H1 (cell line): Measurements from ENCODE around the gene ENPP7. TPM values are rescaled to one million over a fixed set of nuclear protein-coding genes. Genes with fewer than 3 reads are reported as not detected.

Experiments
- CTCF ChIA-PET: fragments of 300-600 bp; sonication (Branson Sonifier 250); formaldehyde crosslinking; loops from one replicate; lab custom pipeline; 2021; ENCODE audit not compliant: partially characterized antibody; lab: Charles Lee
- POLR2A ChIA-PET: fragments of 300-600 bp; sonication (Branson Sonifier 250); formaldehyde crosslinking; loops from one replicate; lab custom pipeline; 2021; ENCODE audit warnings: inconsistent platforms; ENCODE audit not compliant: partially characterized antibody; lab: Charles Lee
- DNase-seq, 2 experiments: peaks; one replicate each; pipeline versions ENCODE4 v3.0.0 to v3.0.0-alpha.2; 2010 to 2022; ENCODE audit warnings: low spot score in 2 of 2, low read depth in 1 of 2, mixed read lengths in 1 of 2
- FAIRE-seq: peaks from 2 replicates; lab custom pipeline; 2011; peaks lifted over from hg19 to GRCh38; lab: Jason Lieb, UNC
- H2AFZ ChIP-seq: 2 replicates; pipeline ENCODE4 v1.8.1; 2012; ENCODE audit warnings: low read length, inconsistent platforms
- H2AK5ac ChIP-seq: 2 replicates; pipeline ENCODE4 v1.6.1; 2013; ENCODE audit warnings: low read depth, low read length
- H2BK120ac ChIP-seq: replicated peaks from 2 replicates; pipeline ENCODE3; 2013; ENCODE audit warnings: low read depth, low read length, inconsistent platforms
- H2BK12ac ChIP-seq: 2 replicates; pipeline ENCODE4 v1.6.1; 2013; ENCODE audit warnings: low read depth, low read length
- H2BK15ac ChIP-seq: 2 replicates; pipeline ENCODE4 v1.6.1; 2013; ENCODE audit warnings: low read length
- H2BK20ac ChIP-seq: 2 replicates; pipeline ENCODE4 v1.6.1; 2013; ENCODE audit warnings: low read length
- H2BK5ac ChIP-seq: 2 replicates; pipeline ENCODE4 v1.6.1; 2013; ENCODE audit warnings: low read depth, low read length
- H3K14ac ChIP-seq: 2 replicates; pipeline ENCODE4 v1.6.1; 2013; ENCODE audit warnings: inconsistent platforms; ENCODE audit not compliant: insufficient read length
- H3K18ac ChIP-seq: 2 replicates; pipeline ENCODE4 v1.6.1; 2013; ENCODE audit warnings: low read length; ENCODE audit errors: extremely low read depth
- H3K23ac ChIP-seq: 2 replicates; pipeline ENCODE4 v1.6.1; 2013; ENCODE audit warnings: inconsistent platforms; ENCODE audit not compliant: insufficient read length
- H3K23me2 ChIP-seq: 2 replicates; pipeline ENCODE4 v1.6.1; 2013; ENCODE audit warnings: low read depth, low read length
- H3K27ac ChIP-seq: 2 replicates; pipeline ENCODE4 v1.6.1; 2011; ENCODE audit warnings: low read depth, low read length, inconsistent platforms
- H3K27me3 ChIP-seq, 4 experiments: replicated peaks in 1 of 4; 1 replicate in 1 of 4; 2 replicates in 3 of 4; pipeline versions ENCODE4 v1.6.1 to v1.8.1; 2011 to 2013; ENCODE audit warnings: low read length in 3 of 4, mild to moderate bottlenecking in 3 of 4, inconsistent platforms in 2 of 4, mixed read lengths in 2 of 4, moderate library complexity in 1 of 4; ENCODE audit not compliant: control insufficient read depth in 3 of 4, insufficient read depth in 3 of 4; ENCODE audit errors: extremely low read depth in 1 of 4
- H3K36me3 ChIP-seq, 4 experiments: 2 replicates each; pipeline versions ENCODE4 v1.6.1 to v1.8.1; 2011 to 2013; ENCODE audit warnings: mild to moderate bottlenecking in 4 of 4, low read length in 3 of 4, moderate library complexity in 2 of 4, control low read depth in 1 of 4, inconsistent platforms in 1 of 4; ENCODE audit not compliant: insufficient read depth in 4 of 4, control insufficient read depth in 2 of 4
- H3K4ac ChIP-seq: replicated peaks from 2 replicates; pipeline ENCODE3; 2013; ENCODE audit warnings: low read length, low read depth, mixed read lengths, inconsistent platforms; ENCODE audit not compliant: insufficient read length
- H3K4me1 ChIP-seq, 4 experiments: replicated peaks in 1 of 4; 1 replicate in 1 of 4; 2 replicates in 3 of 4; pipeline versions ENCODE4 v1.6.1 to v1.8.1; 2011 to 2013; ENCODE audit warnings: low read length in 3 of 4, inconsistent platforms in 2 of 4, mixed read lengths in 1 of 4; ENCODE audit not compliant: insufficient read depth in 4 of 4, control insufficient read depth in 3 of 4
- H3K4me2 ChIP-seq, 2 experiments: 2 replicates each; pipeline versions ENCODE4 v1.6.1 to v1.8.1; 2011 to 2013; ENCODE audit warnings: low read depth in 2 of 2, low read length in 2 of 2, control low read depth in 1 of 2, inconsistent platforms in 1 of 2, mild to moderate bottlenecking in 1 of 2; ENCODE audit not compliant: insufficient read depth in 1 of 2
- H3K4me3 ChIP-seq, 4 experiments: fragments of 200-600, 300-600 bp in 1 of 4; sonication (generic), shearing (Covaris generic), sonication (Bioruptor Twin) in 1 of 4; 2 replicates each; pipeline versions ENCODE4 v1.5.1 to v1.8.1; 2011 to 2016; ENCODE audit warnings: low read length in 4 of 4, low read depth in 3 of 4, control low read depth in 2 of 4, inconsistent platforms in 2 of 4, mild to moderate bottlenecking in 2 of 4, mixed read lengths in 1 of 4, moderate library complexity in 1 of 4; ENCODE audit not compliant: insufficient read depth in 2 of 4; ENCODE audit errors: extremely low read depth in 1 of 4
- H3K56ac ChIP-seq: replicated peaks from 2 replicates; pipeline ENCODE3; 2013; ENCODE audit warnings: low read depth, mild to moderate bottlenecking, mixed read lengths, low read length, inconsistent platforms; ENCODE audit not compliant: insufficient read length
- H3K79me1 ChIP-seq: 2 replicates; pipeline ENCODE4 v1.6.1; 2013; ENCODE audit warnings: low read depth, low read length, control low read depth
- H3K79me2 ChIP-seq, 2 experiments: 2 replicates each; pipeline versions ENCODE4 v1.6.1 to v1.8.1; 2012 to 2013; ENCODE audit warnings: low read length in 2 of 2, mild to moderate bottlenecking in 2 of 2, inconsistent platforms in 1 of 2; ENCODE audit not compliant: insufficient read depth in 2 of 2, control insufficient read depth in 1 of 2
- H3K9ac ChIP-seq, 4 experiments: replicated peaks in 1 of 4; 1 replicate in 1 of 4; 2 replicates in 3 of 4; pipeline versions ENCODE4 v1.6.1 to v1.8.1; 2011 to 2013; ENCODE audit warnings: low read depth in 3 of 4, low read length in 3 of 4, control low read depth in 2 of 4, mild to moderate bottlenecking in 2 of 4, moderate library complexity in 2 of 4, inconsistent platforms in 1 of 4; ENCODE audit errors: extremely low read depth in 1 of 4
- H3K9me3 ChIP-seq, 2 experiments: 2 replicates each; pipeline versions ENCODE4 v1.6.1 to v1.8.1; 2012 to 2013; ENCODE audit warnings: mild to moderate bottlenecking in 2 of 2, moderate library complexity in 2 of 2, control low read depth in 1 of 2, inconsistent platforms in 1 of 2, low read depth in 1 of 2, low read length in 1 of 2, mixed read lengths in 1 of 2; ENCODE audit not compliant: insufficient read depth in 2 of 2
- H4K20me1 ChIP-seq, 2 experiments: replicated peaks in 1 of 2; 2 replicates each; pipeline versions ENCODE3 to v1.8.1; 2011 to 2013; ENCODE audit warnings: inconsistent platforms in 2 of 2, low read length in 2 of 2, mild to moderate bottlenecking in 1 of 2; ENCODE audit not compliant: insufficient read depth in 2 of 2, control insufficient read depth in 1 of 2
- H4K5ac ChIP-seq: 2 replicates; pipeline ENCODE4 v1.6.1; 2013; ENCODE audit warnings: low read length, low read depth, mixed read lengths, inconsistent platforms; ENCODE audit not compliant: insufficient read length
- H4K8ac ChIP-seq: 2 replicates; pipeline ENCODE4 v1.8.0; 2013; ENCODE audit warnings: mild to moderate bottlenecking, moderate library complexity, low read length, inconsistent platforms; ENCODE audit not compliant: insufficient read depth; ENCODE audit errors: extremely low read depth
- H4K91ac ChIP-seq: replicated peaks from 2 replicates; pipeline ENCODE3; 2013; ENCODE audit warnings: low read length, mixed read lengths, inconsistent platforms; ENCODE audit not compliant: insufficient read length
- CBX8 ChIP-seq: fragments of 300-800, 300-1000 bp; sonication (generic); IDR thresholded peaks from 2 replicates; pipeline ENCODE4 v1.7.1; 2016; ENCODE audit warnings: low read depth, low read length, borderline replicate concordance
- CHD2 ChIP-seq: IDR thresholded peaks from 2 replicates; pipeline ENCODE4 v1.6.1; 2012; ENCODE audit warnings: low read length, improper control_type of control experiment
- CREB1 ChIP-seq: IDR thresholded peaks from 2 replicates; pipeline ENCODE4 v1.6.1; 2012; ENCODE audit warnings: inconsistent platforms
- EP300 ChIP-seq, 2 experiments: IDR thresholded peaks; 1 replicate in 1 of 2; 2 replicates in 1 of 2; pipeline ENCODE4 v1.6.1; 2011 to 2012; ENCODE audit warnings: low read depth in 2 of 2, low read length in 2 of 2, mild to moderate bottlenecking in 2 of 2, borderline replicate concordance in 1 of 2, inconsistent platforms in 1 of 2, moderate library complexity in 1 of 2
- FOSL1 ChIP-seq: IDR thresholded peaks from 2 replicates; pipeline ENCODE4 v1.6.1; 2011; ENCODE audit warnings: mild to moderate bottlenecking, low read depth, low read length, moderate library complexity; ENCODE audit not compliant: insufficient read depth
- HDAC6 ChIP-seq: IDR thresholded peaks from one replicate; pipeline ENCODE4 v1.7.1; 2012; ENCODE audit warnings: low read depth, mild to moderate bottlenecking, inconsistent platforms, low read length, moderate library complexity
- KDM5A ChIP-seq: fragments of 200-600 bp; IDR thresholded peaks from 2 replicates; pipeline ENCODE4 v1.7.1; 2012; ENCODE audit warnings: mild to moderate bottlenecking, low read length, inconsistent platforms, mixed read lengths
- SIN3A ChIP-seq, 2 experiments: IDR thresholded peaks in 1 of 2; conservative IDR thresholded peaks in 1 of 2; 2 replicates each; pipeline ENCODE4 v1.6.1; 2011 to 2012; ENCODE audit warnings: low read length in 2 of 2, improper control_type of control experiment in 1 of 2, low read depth in 1 of 2, mild to moderate bottlenecking in 1 of 2
- SRF ChIP-seq: IDR thresholded peaks from 2 replicates; pipeline ENCODE4 v1.6.1; 2011; ENCODE audit warnings: mild to moderate bottlenecking, low read depth, low read length, moderate library complexity
- WGBS, 2 experiments: shearing (Covaris generic) in 1 of 2; methylation state at CpG; one replicate each; pipeline versions ENCODE4 v1.1.6 to v1.1.7; 2013 to 2015; ENCODE audit warnings: low lambda C conversion rate in 2 of 2, mixed read lengths in 2 of 2, inconsistent platforms in 1 of 2, low coverage in 1 of 2, missing lambda C conversion rate in 1 of 2; ENCODE audit not compliant: insufficient replicate concordance in 2 of 2, insufficient coverage in 1 of 2, insufficient read length in 1 of 2; ENCODE audit errors: extremely low coverage in 1 of 2, missing lambda C conversion rate in 1 of 2; 5-methylcytosine and 5-hydroxymethylcytosine counted together
- polyA plus RNA-seq, 7 experiments: library from polyadenylated mRNA; depleted of rRNA in 3 of 7; stranded (reverse) in 5 of 7; unstranded in 2 of 7; fragments of >200 nt in 5 of 7; fragments of 200-250 nt in 2 of 7; gene quantifications; 1 replicate in 5 of 7; 2 replicates in 1 of 7; 4 replicates in 1 of 7; pipeline versions ENCODE4 v1.2.1 to v1.2.3, GENCODE V29; 2011 to 2013; ENCODE audit warnings: missing spikeins in 2 of 7, mixed read lengths in 2 of 7
- total RNA-seq: library from RNA; stranded (reverse); fragmentation: NEBNext Ultra II Directional; extraction: Animal tissue kit (Norgen Biotek cat#: 25700); gene quantifications from 2 replicates; pipeline ENCODE4 v1.2.1, GENCODE V29; 2021
- TF ChIP-seq, protein P1 (sequence below): IDR thresholded peaks from 2 replicates; pipeline ENCODE4 v1.6.1; 2011; ENCODE audit warnings: low read length, improper control_type of control experiment

Gene ENPP7
- total and polyA plus RNA-seq, 2 of the 8 experiments (the other 6 are each of a cell fraction or from before 2014, with no cell fraction given) = not detected

DNA sequence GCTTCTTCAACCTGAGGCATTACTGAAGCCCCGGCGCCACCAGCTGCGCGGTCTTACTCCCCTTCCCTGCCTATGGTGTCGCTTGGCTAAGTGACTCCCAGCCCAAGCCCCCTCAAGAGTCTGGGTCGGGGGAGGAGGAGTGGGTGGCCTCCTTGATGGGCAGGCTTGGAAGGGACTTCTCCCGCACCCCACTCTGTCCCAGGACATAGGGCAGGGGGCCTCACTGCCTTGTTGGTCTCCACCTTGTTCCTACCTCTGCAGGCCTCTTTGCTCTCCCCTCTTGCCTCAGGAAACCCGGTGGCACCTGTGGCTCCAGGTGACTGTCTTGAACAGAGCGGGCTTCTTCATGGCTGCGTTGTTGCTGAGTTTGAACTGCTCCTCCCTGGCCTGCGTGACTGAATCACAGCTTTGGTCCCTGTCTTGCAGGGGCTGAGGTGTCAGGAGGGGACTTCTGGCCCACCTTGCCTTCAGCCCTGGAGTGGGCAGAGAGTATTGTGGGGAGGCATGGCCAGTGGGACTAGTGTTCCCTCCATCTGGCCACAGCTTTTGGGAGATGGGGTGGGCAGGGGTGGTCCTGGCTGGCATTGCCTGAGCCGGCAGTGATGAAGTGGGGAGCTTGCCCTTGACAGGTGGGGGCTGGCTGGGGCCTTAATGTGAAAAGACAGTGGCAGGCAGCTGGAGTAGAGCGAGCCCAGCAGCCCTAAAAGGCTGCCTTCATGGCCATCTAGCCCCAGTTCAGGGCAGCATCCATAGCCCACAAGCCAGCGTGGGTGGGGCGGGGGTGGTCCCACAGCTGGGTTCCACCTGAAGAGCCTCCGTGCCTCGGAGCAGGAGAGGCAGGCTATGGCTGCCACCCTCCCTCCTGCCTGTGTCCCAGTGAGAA lies 54.5 kb downstream of the ENPP7 start:
- Histone ChIP-seq H4K20me1 (peaks cover 34 to 49% of the 10 kb centered on the region in 2 experiments), H2BK12ac (no peak overlapping the region), H3K79me2 (peaks cover 0 to 14% of the 10 kb centered on the region in 2 experiments; a peak in 2 of 4 replicates), H2AK5ac (no peak overlapping the region), H3K14ac (no peak overlapping the region), H2BK20ac (no peak overlapping the region), H3K27me3 (peaks cover 3 to 22% (median 16%) of the 10 kb centered on the region in 4 experiments), H3K79me1 (peaks cover 26% of the 10 kb centered on the region), H3K56ac (no peak overlapping the region), H2BK15ac (no peak overlapping the region), H3K36me3 (peaks cover 23 to 56% (median 41%) of the 10 kb centered on the region in 4 experiments; a peak in 7 of 8 replicates), H4K91ac (no peak overlapping the region), H3K4me3 (no peak overlapping the region), H4K8ac (no peak overlapping the region; the same call in 1 of the 2 replicates), H3K18ac (no peak overlapping the region), H3K9me3 (no peaks in the 10 kb centered on the region), H3K23ac (no peak overlapping the region), H2BK5ac (no peak overlapping the region), H2BK120ac (no peak overlapping the region), H4K5ac (no peak overlapping the region), H3K4me2 (no peak overlapping the region), H3K4me1 (peaks cover 3 to 27% (median 18%) of the 10 kb centered on the region in 4 experiments), H3K4ac (no peak overlapping the region), H3K27ac (no peak overlapping the region), H2AFZ (no peak overlapping the region), H3K23me2 (peaks cover 3% of the 10 kb centered on the region; the same call in 1 of the 2 replicates), H3K9ac (no peak overlapping the region)
- ChIA-PET CTCF (interaction anchor here (0.9 to 3.7 kb wide), 6 partner anchors 10 to 139 kb away, joined by 3 to 21 read pairs (median 6); no protein-coding TSS in a partner anchor), POLR2A (interaction anchor here (1.0 to 3.1 kb wide), 11 partner anchors 9 to 232 kb away, joined by 3 to 33 read pairs (median 4); partner anchors contain the start of genes CBX2 and CBX8)
- no peak for TF ChIP-seq SRF
- no peak for TF ChIP-seq CREB1
- TF ChIP-seq EP300 (IDR thresholded peaks at IDR 0.05; ENCODE audit: borderline replicate concordance in 1 of 2, low read depth in 2 of 2, low read length in 2 of 2) = no peak
- no peak for TF ChIP-seq FOSL1
- TF ChIP-seq CBX8 = no peak
- no peak for TF ChIP-seq CHD2
- no peak for TF ChIP-seq KDM5A
- TF ChIP-seq HDAC6 = no peak
- TF ChIP-seq, protein P1, sequence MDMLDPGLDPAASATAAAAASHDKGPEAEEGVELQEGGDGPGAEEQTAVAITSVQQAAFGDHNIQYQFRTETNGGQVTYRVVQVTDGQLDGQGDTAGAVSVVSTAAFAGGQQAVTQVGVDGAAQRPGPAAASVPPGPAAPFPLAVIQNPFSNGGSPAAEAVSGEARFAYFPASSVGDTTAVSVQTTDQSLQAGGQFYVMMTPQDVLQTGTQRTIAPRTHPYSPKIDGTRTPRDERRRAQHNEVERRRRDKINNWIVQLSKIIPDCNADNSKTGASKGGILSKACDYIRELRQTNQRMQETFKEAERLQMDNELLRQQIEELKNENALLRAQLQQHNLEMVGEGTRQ = no peak
- no peak for TF ChIP-seq SIN3A (conservative IDR thresholded peaks at IDR 0.05 in 1 of 2, IDR thresholded peaks at IDR 0.05 in 1 of 2; ENCODE audit: low read depth in 1 of 2, low read length in 2 of 2)
- FAIRE-seq (no peak), DNase-seq (no peak)
- WGBS, 2 experiments = 92% methylated on average over 17 of the region's 17 CpGs; no CpG with 5 or more reads in 1 of the 2 experiments
